ENCODE results near the gene WDR45. TPM values are rescaled to one million over a fixed set of nuclear protein-coding genes. Genes with fewer than 3 reads are reported as not detected.
A peak's percentile ranks its signal among the peaks of the same experiment; 100 is the strongest.

WDR45 gene
- total RNA-seq, 1 experiment from 2014 or later: 85.0 TPM

- peak; percentile 12 for DNase-seq (ENCODE audit: extremely low read depth, low read depth)
These were observed 26.2 kb downstream of the WDR45 start for GRCh38 chrX:49053223-49054072.

- no peak for DNase-seq (ENCODE audit: extremely low read depth, low read depth)
These were observed 35.8 kb downstream of the WDR45 start for GRCh38 chrX:49043987-49044281.

- DNase-seq (ENCODE audit: extremely low read depth, low read depth): peak; percentile 99
These were observed 36.3 kb downstream of the WDR45 start, which contains the start of gene TFE3 for GRCh38 chrX:49043220-49043986. TFE3 (minus strand) TSS chrX:49043357; CDS start chrX:49043226, 131 bp downstream.

- DNase-seq (ENCODE audit: extremely low read depth, low read depth): no peak
These were observed 37.0 kb downstream of the WDR45 start for GRCh38 chrX:49042581-49043219.

GRCh38 chrX:49041744-49042580 is 37.7 kb downstream of the WDR45 start:
- peak; percentile 38 for DNase-seq (ENCODE audit: extremely low read depth, low read depth)

- DNase-seq (ENCODE audit: extremely low read depth, low read depth): peak; percentile 13
These were observed 39.2 kb downstream of the WDR45 start for GRCh38 chrX:49040376-49040955.

GRCh38 chrX:49039598-49040375 is 39.9 kb downstream of the WDR45 start:
- DNase-seq (ENCODE audit: extremely low read depth, low read depth): peak; percentile 96

GRCh38 chrX:49037883-49038475 is 41.7 kb downstream of the WDR45 start:
- no peak for DNase-seq (ENCODE audit: extremely low read depth, low read depth)

GRCh38 chrX:49030283-49030682 is 49.4 kb downstream of the WDR45 start:
- no peak for DNase-seq (ENCODE audit: extremely low read depth, low read depth)

GRCh38 chrX:49029876-49030275 is 49.8 kb downstream of the WDR45 start:
- no peak for DNase-seq (ENCODE audit: extremely low read depth, low read depth)

Small RNA genes within 50 kb of the gene (small RNA-seq; reads per million reads assigned to genes)
- gene RNU4-52P: 0.04 to 0.35 reads per million in 2 experiments

Other genes with a start within 250 kb of the WDR45 start
- gene PCSK1N, start 244.3 kb downstream of the WDR45 start, total RNA-seq (2014; rRNA removed; shearing (Covaris generic)): 7.5 and 8.1 TPM in 2 replicates
- 82.3 and 102 TPM in 2 replicates for gene TIMM17B, start 182.1 kb downstream of the WDR45 start, total RNA-seq (2014; rRNA removed; shearing (Covaris generic))
- 94.3 and 105 TPM in 2 replicates for gene PQBP1, start 182.0 kb downstream of the WDR45 start, total RNA-seq (2014; rRNA removed; shearing (Covaris generic))
- gene SLC35A2, start 168.2 kb downstream of the WDR45 start, total RNA-seq (2014; rRNA removed; shearing (Covaris generic)): 22.8 and 25.9 TPM in 2 replicates
- gene PIM2, start 160.9 kb downstream of the WDR45 start, total RNA-seq (2014; rRNA removed; shearing (Covaris generic)): 19.3 and 21.4 TPM in 2 replicates
- gene OTUD5, start 122.3 kb downstream of the WDR45 start, total RNA-seq (2014; rRNA removed; shearing (Covaris generic)): 25.5 and 28.6 TPM in 2 replicates
- gene KCND1, start 108.0 kb downstream of the WDR45 start, total RNA-seq (2014; rRNA removed; shearing (Covaris generic)): 0.58 and 0.72 TPM in 2 replicates
- gene GRIPAP1, start 77.6 kb downstream of the WDR45 start, total RNA-seq (2014; rRNA removed; shearing (Covaris generic)): 31.6 and 33.1 TPM in 2 replicates
- gene TFE3, start 36.5 kb downstream of the WDR45 start, total RNA-seq (2014; rRNA removed; shearing (Covaris generic)): 56.8 and 59.4 TPM in 2 replicates
- gene CCDC120, start 20.9 kb downstream of the WDR45 start, total RNA-seq (2014; rRNA removed; shearing (Covaris generic)): 0.22 and 0.52 TPM in 2 replicates
- 8.1 and 11.1 TPM in 2 replicates for gene PRAF2, start 5.9 kb downstream of the WDR45 start, total RNA-seq (2014; rRNA removed; shearing (Covaris generic))
- 30.6 and 31.7 TPM in 2 replicates for gene GPKOW, start 43.8 kb upstream of the WDR45 start, total RNA-seq (2014; rRNA removed; shearing (Covaris generic))
- 0.89 and 2.4 TPM in 2 replicates for gene MAGIX, start 82.9 kb upstream of the WDR45 start, total RNA-seq (2014; rRNA removed; shearing (Covaris generic))
- gene PLP2, start 92.0 kb upstream of the WDR45 start, total RNA-seq (2014; rRNA removed; shearing (Covaris generic)): 238 and 249 TPM in 2 replicates
- gene PRICKLE3, start 106.5 kb upstream of the WDR45 start, total RNA-seq (2014; rRNA removed; shearing (Covaris generic)): 11.0 and 13.3 TPM in 2 replicates
- 0.89 and 0.92 TPM in 2 replicates for gene SYP, start 120.3 kb upstream of the WDR45 start, total RNA-seq (2014; rRNA removed; shearing (Covaris generic))
- 0.05 TPM in 1 of 2 replicates, not detected in the other for gene CACNA1F, start 153.5 kb upstream of the WDR45 start, total RNA-seq (2014; rRNA removed; shearing (Covaris generic))
- 19.5 and 23.2 TPM in 2 replicates for gene CCDC22, start 155.6 kb upstream of the WDR45 start, total RNA-seq (2014; rRNA removed; shearing (Covaris generic))
- 0.09 and 0.10 TPM in 2 replicates for gene FOXP3, start 184.8 kb upstream of the WDR45 start, total RNA-seq (2014; rRNA removed; shearing (Covaris generic))
- gene PPP1R3F, start 189.9 kb upstream of the WDR45 start, total RNA-seq (2014; rRNA removed; shearing (Covaris generic)): 7.3 and 7.9 TPM in 2 replicates
- gene GAGE10, start 223.8 kb upstream of the WDR45 start, total RNA-seq (2014; rRNA removed; shearing (Covaris generic)): not detected in 2 replicates
- gene GAGE12J, start 242.2 kb upstream of the WDR45 start, total RNA-seq (2014; rRNA removed; shearing (Covaris generic)): not detected in 2 replicates

All from NCI-H460 (cell line).